Activated CD8-positive, alpha-beta T cell treated with anti-CD3 and anti-CD28 coated beads, Interleukin-2, amount 10 ng/mL, durations not matched to agents 7 days and 5 days (primary cell): ENCODE data around the gene ERC2. TPM values are rescaled to one million over a fixed set of nuclear protein-coding genes. Genes with fewer than 3 reads are reported as not detected.

Experiments
- ATAC-seq: fragments of 150-1000 bp; cut with Tn5 transposase; one replicate; pipeline ENCODE4 v1.10.0; 2021; ENCODE audit warnings: moderate library complexity
- CTCF ChIA-PET: fragments of 350-600 bp; sonication (Branson Sonifier 250); formaldehyde crosslinking; loops from one replicate; lab custom pipeline; 2021; ENCODE audit warnings: antibody characterized with exemption; lab: Charles Lee
- POLR2A ChIA-PET: fragments of 350-600 bp; sonication (Branson Sonifier 250); formaldehyde crosslinking; loops from one replicate; lab custom pipeline; 2021; ENCODE audit warnings: antibody characterized with exemption; lab: Charles Lee
- DNase-seq: peaks from one replicate; pipeline ENCODE4 v3.0.0-alpha.2; 2020
- H3K27ac Mint-ChIP-seq: one replicate; pipeline ENCODE4 v1.8.0; 2021; ENCODE audit warnings: mild to moderate bottlenecking, mixed read lengths
- H3K27me3 Mint-ChIP-seq: one replicate; pipeline ENCODE4 v1.8.0; 2021; ENCODE audit warnings: low read depth, mixed read lengths
- H3K36me3 Mint-ChIP-seq: one replicate; pipeline ENCODE4 v1.8.0; 2021; ENCODE audit warnings: low read depth, mixed read lengths
- H3K4me1 Mint-ChIP-seq: one replicate; pipeline ENCODE4 v1.8.0; 2021; ENCODE audit warnings: low read depth, mixed read lengths
- H3K4me3 Mint-ChIP-seq: one replicate; pipeline ENCODE4 v1.8.0; 2021; ENCODE audit warnings: mild to moderate bottlenecking, mixed read lengths
- H3K9me3 Mint-ChIP-seq: one replicate; pipeline ENCODE4 v1.8.0; 2022; ENCODE audit warnings: mixed read lengths; ENCODE audit not compliant: insufficient read depth
- total RNA-seq, 2 experiments: library from RNA; stranded (reverse); gene quantifications; one replicate each; pipeline ENCODE4 v1.2.3, GENCODE V29; 2021

The ERC2 gene
- total RNA-seq, 2 experiments from 2014 or later: not detected

GRCh38 chr3:56190771-56191305 lies 277.4 kb downstream of the ERC2 start:
- Mint-ChIP-seq H3K27me3 (no peaks in the 10 kb centered on the region), H3K4me3 (no peak overlapping the region), H3K4me1 (no peaks in the 10 kb centered on the region), H3K9me3 (no peaks in the 10 kb centered on the region), H3K27ac (no peak overlapping the region), H3K36me3 (no peaks in the 10 kb centered on the region)
- ChIA-PET CTCF (no interaction called here), POLR2A (no interaction called here)
- DNase-seq (no peak), ATAC-seq (no peak)

GRCh38 chr3:56190130-56190529 lies 278.1 kb downstream of the ERC2 start:
- CTCF ChIA-PET: no interaction called here
- H3K4me1 Mint-ChIP-seq: no peaks in the 10 kb centered on the region
- H3K9me3 Mint-ChIP-seq: no peaks in the 10 kb centered on the region
- POLR2A ChIA-PET: no interaction called here
- no peak overlapping the region for H3K4me3 Mint-ChIP-seq
- no peaks in the 10 kb centered on the region for H3K27me3 Mint-ChIP-seq
- DNase-seq: no peak
- no peak overlapping the region for H3K27ac Mint-ChIP-seq
- no peak for ATAC-seq
- no peaks in the 10 kb centered on the region for H3K36me3 Mint-ChIP-seq

- Mint-ChIP-seq H3K27me3 (no peaks in the 10 kb centered on the region), H3K4me3 (no peak overlapping the region), H3K27ac (no peak overlapping the region), H3K36me3 (no peaks in the 10 kb centered on the region), H3K4me1 (no peaks in the 10 kb centered on the region), H3K9me3 (no peaks in the 10 kb centered on the region)
- no peak for ATAC-seq
- ChIA-PET CTCF (no interaction called here), POLR2A (no interaction called here)
- DNase-seq: no peak
These were observed 278.7 kb downstream of the ERC2 start for GRCh38 chr3:56189536-56189935.

GRCh38 chr3:56188201-56188600 lies 280.1 kb downstream of the ERC2 start:
- Mint-ChIP-seq H3K9me3 (no peaks in the 10 kb centered on the region), H3K27me3 (no peaks in the 10 kb centered on the region), H3K4me3 (no peak overlapping the region), H3K36me3 (no peaks in the 10 kb centered on the region), H3K27ac (no peak overlapping the region), H3K4me1 (no peaks in the 10 kb centered on the region)
- no peak for ATAC-seq
- ChIA-PET POLR2A (no interaction called here), CTCF (no interaction called here)
- DNase-seq: no peak

GRCh38 chr3:56187051-56187450 lies 281.2 kb downstream of the ERC2 start:
- no peak overlapping the region for H3K27ac Mint-ChIP-seq
- H3K4me3 Mint-ChIP-seq: no peak overlapping the region
- ATAC-seq: no peak
- DNase-seq: no peak
- H3K27me3 Mint-ChIP-seq: no peaks in the 10 kb centered on the region
- CTCF ChIA-PET: interaction anchor here (0.7 kb wide), 1 partner anchor 1110 kb away, joined by 3 read pairs; no protein-coding TSS in a partner anchor
- POLR2A ChIA-PET: no interaction called here
- H3K36me3 Mint-ChIP-seq: no peaks in the 10 kb centered on the region
- H3K4me1 Mint-ChIP-seq: no peaks in the 10 kb centered on the region
- no peaks in the 10 kb centered on the region for H3K9me3 Mint-ChIP-seq

- H3K9me3 Mint-ChIP-seq: no peaks in the 10 kb centered on the region
- no peaks in the 10 kb centered on the region for H3K27me3 Mint-ChIP-seq
- H3K4me1 Mint-ChIP-seq: no peaks in the 10 kb centered on the region
- no peaks in the 10 kb centered on the region for H3K36me3 Mint-ChIP-seq
- H3K4me3 Mint-ChIP-seq: no peak overlapping the region
- DNase-seq: no peak
- CTCF ChIA-PET: no interaction called here
- POLR2A ChIA-PET: no interaction called here
- no peak for ATAC-seq
- no peak overlapping the region for H3K27ac Mint-ChIP-seq
These were observed 282.4 kb downstream of the ERC2 start for GRCh38 chr3:56185827-56186226.

- ChIA-PET CTCF (no interaction called here), POLR2A (no interaction called here)
- Mint-ChIP-seq H3K4me1 (no peaks in the 10 kb centered on the region), H3K27ac (no peak overlapping the region), H3K36me3 (no peaks in the 10 kb centered on the region), H3K9me3 (no peaks in the 10 kb centered on the region), H3K4me3 (no peak overlapping the region), H3K27me3 (no peaks in the 10 kb centered on the region)
- DNase-seq: no peak
- ATAC-seq: no peak
These were observed 284.7 kb downstream of the ERC2 start for GRCh38 chr3:56183529-56183928.

GRCh38 chr3:56180433-56180832 lies 287.8 kb downstream of the ERC2 start:
- no peak for DNase-seq
- CTCF ChIA-PET: no interaction called here
- no peaks in the 10 kb centered on the region for H3K36me3 Mint-ChIP-seq

GRCh38 chr3:56173601-56174000 lies 294.7 kb downstream of the ERC2 start:
- no peak overlapping the region for H3K4me3 Mint-ChIP-seq
- POLR2A ChIA-PET: no interaction called here
- H3K36me3 Mint-ChIP-seq: no peaks in the 10 kb centered on the region
- CTCF ChIA-PET: no interaction called here
- ATAC-seq: no peak
- no peaks in the 10 kb centered on the region for H3K9me3 Mint-ChIP-seq
- DNase-seq: no peak
- H3K27ac Mint-ChIP-seq: no peak overlapping the region
- no peaks in the 10 kb centered on the region for H3K27me3 Mint-ChIP-seq
- no peaks in the 10 kb centered on the region for H3K4me1 Mint-ChIP-seq

More at GRCh38 chr3:56180433-56180832, 287.8 kb downstream of the ERC2 start:
- Mint-ChIP-seq H3K27me3 (no peaks in the 10 kb centered on the region), H3K4me3 (no peak overlapping the region), H3K9me3 (no peaks in the 10 kb centered on the region), H3K4me1 (no peaks in the 10 kb centered on the region), H3K27ac (no peak overlapping the region)
- ATAC-seq: no peak
- POLR2A ChIA-PET: no interaction called here

- POLR2A ChIA-PET: no interaction called here
- H3K4me1 Mint-ChIP-seq: no peaks in the 10 kb centered on the region
- H3K4me3 Mint-ChIP-seq: no peak overlapping the region
- H3K27ac Mint-ChIP-seq: no peak overlapping the region
- H3K9me3 Mint-ChIP-seq: no peaks in the 10 kb centered on the region
- no peaks in the 10 kb centered on the region for H3K36me3 Mint-ChIP-seq
- H3K27me3 Mint-ChIP-seq: no peaks in the 10 kb centered on the region
- ATAC-seq: no peak
- no peak for DNase-seq
- CTCF ChIA-PET: no interaction called here
These were observed 303.8 kb downstream of the ERC2 start for GRCh38 chr3:56164436-56164835.

- Mint-ChIP-seq H3K9me3 (no peaks in the 10 kb centered on the region), H3K36me3 (no peaks in the 10 kb centered on the region), H3K27me3 (no peaks in the 10 kb centered on the region), H3K4me1 (no peaks in the 10 kb centered on the region), H3K27ac (no peak overlapping the region), H3K4me3 (no peak overlapping the region)
- CTCF ChIA-PET: no interaction called here
- POLR2A ChIA-PET: no interaction called here
- DNase-seq: no peak
- no peak for ATAC-seq
These were observed 310.4 kb downstream of the ERC2 start for GRCh38 chr3:56157693-56158362.

- no peak overlapping the region for H3K4me3 Mint-ChIP-seq
- ChIA-PET POLR2A (no interaction called here), CTCF (no interaction called here)
These were observed 314.0 kb downstream of the ERC2 start for GRCh38 chr3:56154297-56154696.

GRCh38 chr3:56147354-56147753 lies 320.9 kb downstream of the ERC2 start:
- POLR2A ChIA-PET: no interaction called here
- CTCF ChIA-PET: no interaction called here
- Mint-ChIP-seq H3K36me3 (no peaks in the 10 kb centered on the region), H3K27me3 (no peaks in the 10 kb centered on the region), H3K4me1 (no peaks in the 10 kb centered on the region), H3K4me3 (no peak overlapping the region), H3K9me3 (no peaks in the 10 kb centered on the region), H3K27ac (no peak overlapping the region)
- ATAC-seq (no peak), DNase-seq (no peak)

More at GRCh38 chr3:56154297-56154696, 314.0 kb downstream of the ERC2 start:
- Mint-ChIP-seq H3K4me1 (no peaks in the 10 kb centered on the region), H3K27ac (no peak overlapping the region), H3K9me3 (no peaks in the 10 kb centered on the region), H3K36me3 (no peaks in the 10 kb centered on the region), H3K27me3 (no peaks in the 10 kb centered on the region)
- DNase-seq (no peak), ATAC-seq (no peak)
